Kidney glomerular epithelial cell (primary cell): Measurements from ENCODE around the gene ESR2.
A peak's percentile ranks its signal among the peaks of the same experiment; 100 is the strongest.
"Not testable (repeated sequence)": the region's sequence is repeated elsewhere in the genome, so short reads cannot be mapped to it uniquely, and the experiment has no call there.

ENCODE experiments used
- DNase-seq: peaks from one replicate; lab custom pipeline; 2025; lab: John Stamatoyannopoulos, UW

Gene ESR2

GRCh38 chr14:64293976-64294671 lies at the start of gene ESR2:
TSS of gene ESR2 (minus strand) at chr14:64294371. CDS start at chr14:64282985, 11,386 bp downstream.
- DNase-seq, result no peak

DNA sequence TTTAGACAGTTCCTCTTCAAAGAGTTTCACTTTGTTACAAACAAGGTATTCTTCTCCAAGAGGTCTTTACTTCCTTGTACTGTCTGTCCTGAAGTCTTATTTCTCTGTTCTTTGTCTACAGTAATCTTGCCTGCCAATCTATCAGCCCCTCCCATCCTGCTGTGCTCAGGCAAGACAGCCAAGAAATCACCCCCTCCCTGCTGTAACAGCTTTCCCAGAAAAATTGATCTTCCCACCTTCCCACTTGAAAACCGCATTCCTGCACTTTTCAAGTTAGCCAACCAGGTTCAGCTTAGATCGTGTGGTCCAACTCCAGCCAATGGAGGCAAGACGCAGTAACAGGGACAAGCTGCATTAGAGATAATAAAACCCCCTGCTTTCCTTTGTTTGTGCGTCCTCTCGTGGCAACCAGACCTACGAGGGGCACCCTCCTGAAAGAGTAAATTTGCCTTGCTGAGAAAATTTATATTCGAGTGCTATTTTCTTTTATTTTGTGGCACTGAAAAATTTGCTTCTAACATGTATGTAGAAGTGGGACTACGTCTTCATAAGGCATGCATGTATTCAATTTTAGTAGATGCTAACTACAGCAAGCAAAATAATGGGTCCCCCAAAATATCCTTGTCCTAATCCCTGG lies 46.5 kb upstream of the ESR2 start:
- no peak for DNase-seq

DNA sequence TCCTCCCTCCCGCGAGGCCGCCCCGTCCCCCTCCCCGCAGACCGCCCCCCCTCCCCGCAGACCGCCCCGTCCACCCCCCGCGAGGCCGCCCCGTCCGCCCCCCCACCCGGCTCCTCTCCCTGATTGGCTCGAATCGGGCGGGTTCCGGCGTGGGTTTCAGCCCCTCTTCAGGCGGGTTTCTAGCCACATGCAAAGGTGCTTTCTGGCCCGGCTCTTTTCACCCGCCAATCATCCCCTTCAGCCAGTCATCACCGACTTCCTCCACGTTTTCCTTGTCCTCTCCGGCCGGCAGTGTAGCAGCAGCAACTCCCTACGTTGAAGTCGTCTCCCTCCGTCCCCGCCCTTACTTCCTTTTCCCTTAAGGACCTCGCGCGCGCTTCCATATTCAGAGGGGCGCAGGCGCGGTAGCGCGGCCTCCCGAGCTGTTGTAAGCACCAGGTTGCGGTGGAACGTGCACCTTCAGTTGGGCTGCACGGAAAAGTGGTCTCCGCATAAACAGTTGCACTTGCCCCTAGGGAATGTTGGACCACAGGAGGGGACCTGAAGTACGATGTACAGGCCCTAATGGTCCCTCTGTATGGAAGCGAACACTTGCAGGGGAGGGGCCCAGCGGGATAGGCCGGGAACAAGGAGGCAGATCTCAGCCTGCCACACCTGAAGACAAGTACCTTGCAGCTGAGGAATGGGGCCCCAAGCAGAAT lies 44.6 kb upstream of the ESR2 start:
- DNase-seq, result peak; percentile 98

DNA sequence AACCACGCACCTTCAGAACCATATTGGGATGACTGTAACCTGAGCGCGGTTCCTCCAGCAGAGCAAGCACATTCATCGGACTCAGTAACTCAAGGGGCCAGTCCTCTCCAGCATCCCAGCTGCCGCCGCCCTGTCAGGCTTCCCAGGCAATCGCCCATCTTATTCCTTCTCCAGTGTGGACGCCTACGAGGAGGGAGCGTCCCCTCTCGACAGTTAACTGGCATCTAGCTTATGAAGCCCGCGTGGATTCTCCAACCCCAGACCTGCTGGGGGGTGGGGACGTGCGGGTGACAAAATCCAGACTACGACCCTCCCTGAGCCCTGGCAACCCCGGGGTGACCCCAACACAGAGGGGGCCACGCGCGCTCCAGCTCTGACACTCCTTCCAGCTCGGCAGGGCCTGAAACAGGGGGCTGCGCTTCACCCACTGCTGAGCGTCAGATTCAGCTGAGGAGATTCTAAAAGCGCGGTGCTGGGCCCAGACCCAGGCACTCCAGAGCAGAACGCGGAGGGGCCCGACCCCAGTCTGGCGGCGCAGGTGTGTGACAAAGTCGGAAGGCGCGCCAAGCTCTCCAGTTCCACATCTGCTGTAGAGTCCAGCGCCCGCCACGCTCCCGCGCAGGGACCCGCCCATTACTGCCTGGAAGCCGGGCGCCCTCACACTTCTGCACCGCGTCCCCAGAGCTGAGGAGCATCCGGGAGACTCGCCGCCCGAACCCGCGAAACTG lies 43.9 kb upstream of the ESR2 start:
- peak; percentile 69 for DNase-seq

DNA sequence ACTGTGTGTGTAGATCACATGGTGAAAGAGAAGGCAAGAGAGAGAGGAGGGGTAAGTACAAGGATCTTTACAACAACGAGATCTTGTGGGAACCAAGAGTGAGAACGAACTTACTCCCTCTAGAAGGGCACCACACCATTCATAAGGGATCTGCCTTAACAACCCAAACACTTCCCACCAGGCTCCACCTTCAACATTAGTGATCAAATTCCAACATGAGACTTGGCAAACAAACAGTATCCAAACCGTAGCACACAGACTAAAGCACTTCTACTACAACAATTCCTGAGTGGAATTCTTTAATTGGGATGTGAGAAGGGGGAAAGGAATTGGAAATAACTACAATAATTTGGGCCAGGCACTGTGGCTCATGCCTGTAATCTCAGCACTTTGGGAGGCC lies 35.0 kb upstream of the ESR2 start:
- DNase-seq, result no peak

GRCh38 chr14:64326502-64326901 lies 32.3 kb upstream of the ESR2 start:
- no peak for DNase-seq

GRCh38 chr14:64324895-64325294 lies 30.7 kb upstream of the ESR2 start:
- no peak for DNase-seq

DNA sequence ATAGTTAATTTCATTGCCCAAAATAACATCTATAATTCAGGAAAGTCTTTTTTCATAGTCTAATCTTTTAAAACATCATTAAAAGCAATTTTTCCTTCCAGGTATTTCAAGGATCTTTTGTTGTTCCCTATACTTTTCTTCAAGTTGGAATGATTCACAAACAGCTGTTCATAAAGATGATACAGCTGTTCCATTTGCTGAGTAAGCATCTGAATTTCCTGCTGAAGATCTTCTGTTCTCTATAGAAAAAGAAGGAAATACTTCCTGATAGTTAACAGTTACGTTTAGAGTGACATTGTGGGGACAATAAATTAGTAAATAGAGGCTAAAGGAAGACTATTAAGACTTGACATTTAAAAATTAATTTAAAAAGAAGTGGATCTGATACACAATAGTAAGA lies 30.3 kb upstream of the ESR2 start:
- no peak for DNase-seq

DNA sequence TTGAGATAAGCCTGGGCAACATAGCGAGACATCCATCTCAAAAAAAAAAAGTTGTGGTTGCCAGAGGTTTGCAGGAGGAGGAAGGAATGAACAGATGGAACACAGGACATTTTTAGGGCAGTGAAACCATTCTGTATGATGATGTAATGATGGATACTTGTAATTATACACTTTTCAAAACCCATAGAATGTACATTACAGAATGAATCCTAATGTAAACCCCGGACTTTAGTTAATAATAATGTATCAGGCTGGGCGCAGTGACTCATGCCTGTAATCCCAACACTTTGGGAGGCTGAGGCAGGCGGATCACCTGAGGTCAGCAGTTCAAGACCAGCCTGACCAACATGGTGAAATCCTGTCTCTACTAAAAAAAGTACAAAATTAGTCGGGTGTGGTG lies 26.2 kb upstream of the ESR2 start:
- DNase-seq, result not testable (repeated sequence)

DNA sequence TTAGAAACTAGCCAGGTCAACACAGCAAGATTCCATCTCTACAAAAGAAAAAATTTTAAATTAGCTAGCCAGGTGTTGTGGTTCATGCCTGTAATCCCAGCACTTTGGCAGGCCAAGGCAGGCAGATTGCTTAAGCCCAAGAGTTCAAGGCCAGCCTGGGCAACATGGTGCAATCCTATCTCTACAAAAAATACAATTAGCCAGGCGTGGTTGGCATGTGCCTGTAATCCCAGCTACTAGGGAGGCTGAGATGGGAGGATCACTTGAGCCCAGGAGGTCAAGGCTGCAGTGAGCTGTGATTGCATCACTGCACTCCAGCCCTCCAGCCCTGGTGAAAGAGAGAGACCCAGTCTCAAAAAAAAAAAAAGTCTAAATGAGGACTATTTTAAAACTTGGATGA lies 24.5 kb upstream of the ESR2 start:
- not testable (repeated sequence) for DNase-seq

GRCh38 chr14:64303471-64303917 lies 9.3 kb upstream of the ESR2 start:
- peak; percentile 62 for DNase-seq

GRCh38 chr14:64298773-64299172 lies 4.6 kb upstream of the ESR2 start:
- no peak for DNase-seq

GRCh38 chr14:64296561-64296960 lies 2.4 kb upstream of the ESR2 start:
- no peak for DNase-seq

- DNase-seq, result peak; percentile 2
Measured at GRCh38 chr14:64294672-64295413, 672 bp upstream of the ESR2 start.

GRCh38 chr14:64292197-64292596 lies 2.0 kb downstream of the ESR2 start:
- DNase-seq, result no peak

- DNase-seq, result no peak
Measured at GRCh38 chr14:64289571-64289970, 4.6 kb downstream of the ESR2 start.

- DNase-seq, result no peak
Measured at GRCh38 chr14:64281805-64282204, 12.4 kb downstream of the ESR2 start.

- no peak for DNase-seq
Measured at GRCh38 chr14:64279704-64280668, 14.2 kb downstream of the ESR2 start.

GRCh38 chr14:64278458-64278857 lies 15.7 kb downstream of the ESR2 start:
- DNase-seq, result no peak

- DNase-seq, result no peak
Measured at GRCh38 chr14:64272019-64272418, 22.2 kb downstream of the ESR2 start.

DNA sequence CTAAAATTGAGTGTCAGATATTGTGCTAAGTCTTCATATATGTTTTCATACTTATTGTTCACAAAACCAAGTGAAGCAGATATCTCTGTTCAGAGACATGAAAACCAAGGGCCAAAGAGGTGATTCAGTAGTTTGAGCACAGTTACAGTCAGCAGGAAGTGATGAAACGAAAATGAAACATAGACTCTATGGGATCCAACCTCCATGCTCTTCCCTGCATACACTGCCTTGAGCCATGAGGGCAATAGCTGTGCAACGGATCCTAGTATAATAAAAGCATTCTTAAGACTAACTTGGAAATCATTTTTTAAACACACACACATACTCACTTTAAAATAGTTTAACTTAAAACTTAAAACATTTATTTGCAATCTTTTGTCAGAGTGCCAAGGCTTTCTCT lies 27.9 kb downstream of the ESR2 start:
- DNase-seq, result peak; percentile 4
